Activated CD4-positive, alpha-beta T cell treated with anti-CD3 and anti-CD28 coated beads for 48 hours (primary cell): ENCODE results near the gene CHST12.
"Not testable (repeated sequence)": the region's sequence is repeated elsewhere in the genome, so short reads cannot be mapped to it uniquely, and the experiment has no call there.

Source experiments
- DNase-seq: peaks from one replicate; pipeline ENCODE4 v3.0.0-alpha.2; 2020

Gene CHST12

GRCh38 chr7:2437537-2438148 is 34.2 kb downstream of the CHST12 start:
- DNase-seq, result no peak

GRCh38 chr7:2438186-2438585 is 34.8 kb downstream of the CHST12 start:
- DNase-seq, result no peak

- DNase-seq, result no peak
Measured at GRCh38 chr7:2438775-2439174, 35.4 kb downstream of the CHST12 start.

- DNase-seq, result no peak
Measured at GRCh38 chr7:2440608-2441245, 37.3 kb downstream of the CHST12 start.

- DNase-seq, result no peak
Measured at GRCh38 chr7:2441430-2442058, 38.1 kb downstream of the CHST12 start.

GRCh38 chr7:2443491-2443890 is 40.1 kb downstream of the CHST12 start:
- no peak for DNase-seq

GRCh38 chr7:2444476-2444875 is 41.1 kb downstream of the CHST12 start:
- DNase-seq, result no peak

- DNase-seq, result no peak
Measured at GRCh38 chr7:2445047-2445446, 41.6 kb downstream of the CHST12 start.

- DNase-seq, result no peak
Measured at GRCh38 chr7:2445898-2446555, 42.6 kb downstream of the CHST12 start.

- no peak for DNase-seq
Measured at GRCh38 chr7:2446676-2447075, 43.3 kb downstream of the CHST12 start.

- DNase-seq, result no peak
Measured at GRCh38 chr7:2450198-2451107, 47.0 kb downstream of the CHST12 start.

- peak; percentile 89 for DNase-seq
Measured at GRCh38 chr7:2451171-2452073, 48.0 kb downstream of the CHST12 start.

GRCh38 chr7:2452074-2452507 is 48.7 kb downstream of the CHST12 start:
- peak; percentile 18 for DNase-seq

GRCh38 chr7:2452643-2453270 is 49.3 kb downstream of the CHST12 start:
- no peak for DNase-seq

- not testable (repeated sequence) for DNase-seq
Measured at GRCh38 chr7:2453849-2454248, 50.4 kb downstream of the CHST12 start.

- DNase-seq, result no peak
Measured at GRCh38 chr7:2459674-2460073, 56.3 kb downstream of the CHST12 start.

GRCh38 chr7:2460188-2460587 is 56.8 kb downstream of the CHST12 start:
- DNase-seq, result no peak

- no peak for DNase-seq
Measured at GRCh38 chr7:2460641-2461040, 57.2 kb downstream of the CHST12 start.

- DNase-seq, result no peak
Measured at GRCh38 chr7:2461268-2462026, 58.0 kb downstream of the CHST12 start.

GRCh38 chr7:2462731-2463130 is 59.3 kb downstream of the CHST12 start:
- DNase-seq, result no peak
